ENCODE results near the gene COL18A1. TPM values are rescaled to one million over a fixed set of nuclear protein-coding genes. Genes with fewer than 3 reads are reported as not detected.
A peak's percentile ranks its signal among the peaks of the same experiment; 100 is the strongest.

COL18A1 gene
- polyA plus RNA-seq, 2 of the 4 experiments (the other 2 are of a cell fraction): 17.3 to 88.4 TPM

GRCh38 chr21:45488931-45489721 lies 84.2 kb downstream of the COL18A1 start:
- Histone ChIP-seq H3K27ac (0 out of 6 replicates have a peak overlapping the region, but pooled peaks of 1 of the 2 experiments have one; percentile 33), H3K4me3 (no peak overlapping the region), H3K4me2 (no peak overlapping the region), H3K4me1 (no peaks in the 10 kb centered on the region; the same call in 2 of the 3 replicates), H3K9me3 (no peaks in the 10 kb centered on the region)
- TF ChIP-seq HOXA7 (CRISPR knock-in tag; IDR thresholded peaks at IDR 0.05): no peak
- TF ChIP-seq, protein P1, sequence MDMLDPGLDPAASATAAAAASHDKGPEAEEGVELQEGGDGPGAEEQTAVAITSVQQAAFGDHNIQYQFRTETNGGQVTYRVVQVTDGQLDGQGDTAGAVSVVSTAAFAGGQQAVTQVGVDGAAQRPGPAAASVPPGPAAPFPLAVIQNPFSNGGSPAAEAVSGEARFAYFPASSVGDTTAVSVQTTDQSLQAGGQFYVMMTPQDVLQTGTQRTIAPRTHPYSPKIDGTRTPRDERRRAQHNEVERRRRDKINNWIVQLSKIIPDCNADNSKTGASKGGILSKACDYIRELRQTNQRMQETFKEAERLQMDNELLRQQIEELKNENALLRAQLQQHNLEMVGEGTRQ (IDR thresholded peaks at IDR 0.05): no peak
- TF ChIP-seq HES2 (IDR thresholded peaks at IDR 0.05): no peak
- TF ChIP-seq KDM1A (IDR thresholded peaks at IDR 0.05; ENCODE audit: low read depth): no peak
- TF ChIP-seq E2F6 (IDR thresholded peaks at IDR 0.05; ENCODE audit: borderline replicate concordance, low read depth): no peak
- no peak for TF ChIP-seq RARB (CRISPR knock-in tag; IDR thresholded peaks at IDR 0.05)
- no peak for TF ChIP-seq NFE2L2 (conservative IDR thresholded peaks at IDR 0.05; ENCODE audit: low read length)
- no peak for TF ChIP-seq FOSB (CRISPR knock-in tag; IDR thresholded peaks at IDR 0.05)
- TF ChIP-seq CHD4 (IDR thresholded peaks at IDR 0.05; ENCODE audit: borderline replicate concordance): no peak
- TF ChIP-seq ELK1 (IDR thresholded peaks at IDR 0.05; ENCODE audit: low read depth, low read length): no peak
- no peak for TF ChIP-seq FOSL2 (IDR thresholded peaks at IDR 0.05)
- no peak for TF ChIP-seq FOSL2 (CRISPR knock-in tag; IDR thresholded peaks at IDR 0.05)
- no peak for TF ChIP-seq RAD21 (conservative IDR thresholded peaks at IDR 0.05 in 1 of 2, IDR thresholded peaks at IDR 0.05 in 1 of 2)
- no peak for TF ChIP-seq NPAS2 (CRISPR knock-in tag; IDR thresholded peaks at IDR 0.05; ENCODE audit: borderline replicate concordance)
- TF ChIP-seq, protein P2, sequence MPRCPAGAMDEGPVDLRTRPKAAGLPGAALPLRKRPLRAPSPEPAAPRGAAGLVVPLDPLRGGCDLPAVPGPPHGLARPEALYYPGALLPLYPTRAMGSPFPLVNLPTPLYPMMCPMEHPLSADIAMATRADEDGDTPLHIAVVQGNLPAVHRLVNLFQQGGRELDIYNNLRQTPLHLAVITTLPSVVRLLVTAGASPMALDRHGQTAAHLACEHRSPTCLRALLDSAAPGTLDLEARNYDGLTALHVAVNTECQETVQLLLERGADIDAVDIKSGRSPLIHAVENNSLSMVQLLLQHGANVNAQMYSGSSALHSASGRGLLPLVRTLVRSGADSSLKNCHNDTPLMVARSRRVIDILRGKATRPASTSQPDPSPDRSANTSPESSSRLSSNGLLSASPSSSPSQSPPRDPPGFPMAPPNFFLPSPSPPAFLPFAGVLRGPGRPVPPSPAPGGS (IDR thresholded peaks at IDR 0.05): no peak
- no peak for TF ChIP-seq TP53 (CRISPR knock-in tag; IDR thresholded peaks at IDR 0.05)
- ATAC-seq: no peak; a peak in 1 of 6 replicates
- ChIA-PET CTCF (no interaction called here), POLR2A (no interaction called here)
- no peak for FAIRE-seq
- no peak for DNase-seq (ENCODE audit: low read depth in 1 of 2, low spot score in 1 of 2)
- WGBS (ENCODE audit: missing lambda C conversion rate): 94% methylated on average over 25 of the region's 36 CpGs

GRCh38 chr21:45489722-45489982 lies 84.7 kb downstream of the COL18A1 start:
- POLR2A ChIA-PET: no interaction called here
- Histone ChIP-seq H3K4me3 (no peak overlapping the region), H3K4me1 (no peaks in the 10 kb centered on the region; the same call in 2 of the 3 replicates), H3K27ac (0 out of 6 replicates have a peak overlapping the region, but pooled peaks of 1 of the 2 experiments have one; percentile 33), H3K4me2 (no peak overlapping the region), H3K9me3 (no peaks in the 10 kb centered on the region)
- CTCF ChIA-PET: no interaction called here
- DNase-seq (ENCODE audit: low read depth in 1 of 2, low spot score in 1 of 2) (no peak), FAIRE-seq (no peak), ATAC-seq (no peak)
- WGBS (ENCODE audit: missing lambda C conversion rate): 94% methylated on average over 5 of the region's 9 CpGs
- TF ChIP-seq HEYL (CRISPR knock-in tag; IDR thresholded peaks at IDR 0.05): no peak
- no peak for TF ChIP-seq NPAS2 (CRISPR knock-in tag; IDR thresholded peaks at IDR 0.05; ENCODE audit: borderline replicate concordance)
- TF ChIP-seq EHMT2 (IDR thresholded peaks at IDR 0.05; ENCODE audit: low read depth): no peak
- TF ChIP-seq POLR2A (IDR thresholded peaks at IDR 0.05; ENCODE audit: low read length): no peak
- TF ChIP-seq CHD2 (IDR thresholded peaks at IDR 0.05; ENCODE audit: low read length, partially characterized antibody): no peak
- no peak for TF ChIP-seq GATA3 (IDR thresholded peaks at IDR 0.05; ENCODE audit: borderline replicate concordance)
- TF ChIP-seq BHLHE40 (IDR thresholded peaks at IDR 0.05; ENCODE audit: low read depth, low read length): no peak
- TF ChIP-seq CBX8 (IDR thresholded peaks at IDR 0.05): no peak
- TF ChIP-seq SMC3 (IDR thresholded peaks at IDR 0.05): no peak
- no peak for TF ChIP-seq NFE2L2 (conservative IDR thresholded peaks at IDR 0.05; ENCODE audit: low read length)

All from A549 (cell line).